Measurements from ENCODE around the gene EFNA3. TPM values are rescaled to one million over a fixed set of nuclear protein-coding genes. Genes with fewer than 3 reads are reported as not detected.
A peak's percentile ranks its signal among the peaks of the same experiment; 100 is the strongest.

EFNA3 gene
- total and polyA plus RNA-seq, 2 experiments from 2014 or later = 5.5 to 13.1 TPM

- H3K27me3 ChIP-seq = peaks cover 48% of the 10 kb centered on the region
- peak; percentile 52 for DNase-seq (ENCODE audit: low spot score)
- no peaks in the 10 kb centered on the region for H3K9me3 ChIP-seq (ENCODE audit: low read depth)
- no peak overlapping the region for H3K4me3 ChIP-seq
- H3K36me3 ChIP-seq (replicated peaks; ENCODE audit: insufficient read depth, low read depth) = no peaks in the 10 kb centered on the region
- no peaks in the 10 kb centered on the region for H3K79me2 ChIP-seq
- H3K4me1 ChIP-seq (ENCODE audit: insufficient read depth) = peaks cover 46% of the 10 kb centered on the region
- H2AFZ ChIP-seq = no peak overlapping the region
- peak overlapping the region; percentile 76 for H3K4me2 ChIP-seq
- H4K20me1 ChIP-seq (ENCODE audit: insufficient read depth, poor library complexity, severe bottlenecking) = peaks cover 2% of the 10 kb centered on the region
- H3K9me2 ChIP-seq (replicated peaks; ENCODE audit: insufficient read depth) = no peaks in the 10 kb centered on the region
- WGBS (ENCODE audit: low lambda C conversion rate, missing lambda C conversion rate) = 38% methylated on average over 21 of the region's 21 CpGs
- peak; percentile 25 for TF ChIP-seq CTCF (IDR thresholded peaks at IDR 0.05; ENCODE audit: poor library complexity)
- no peak for TF ChIP-seq EZH2phosphoT487 (IDR thresholded peaks at IDR 0.05; ENCODE audit: low read depth, severe bottlenecking, unreplicated experiment)
- H3K27ac ChIP-seq = no peak overlapping the region
Measured at GRCh38 chr1:155083865-155084721, 5.5 kb downstream of the EFNA3 start.

- peak overlapping the region; percentile 87 for H2AFZ ChIP-seq
- no peaks in the 10 kb centered on the region for H3K36me3 ChIP-seq (replicated peaks; ENCODE audit: insufficient read depth, low read depth)
- no peaks in the 10 kb centered on the region for H3K79me2 ChIP-seq
- H3K9me3 ChIP-seq (ENCODE audit: low read depth) = no peaks in the 10 kb centered on the region
- H4K20me1 ChIP-seq (ENCODE audit: insufficient read depth, poor library complexity, severe bottlenecking) = peaks cover 2% of the 10 kb centered on the region
- H3K27ac ChIP-seq = peak overlapping the region; percentile 89
- WGBS (ENCODE audit: low lambda C conversion rate, missing lambda C conversion rate) = under 1% methylated on average over 62 of the region's 67 CpGs
- peak; percentile 96 for DNase-seq (ENCODE audit: low spot score)
- H3K4me2 ChIP-seq = peak overlapping the region; percentile 94
- peaks cover 40% of the 10 kb centered on the region for H3K27me3 ChIP-seq
- H3K4me1 ChIP-seq (ENCODE audit: insufficient read depth) = peaks cover 38% of the 10 kb centered on the region
- peak overlapping the region; percentile 77 for H3K4me3 ChIP-seq
- TF ChIP-seq EZH2phosphoT487 (IDR thresholded peaks at IDR 0.05; ENCODE audit: low read depth, severe bottlenecking, unreplicated experiment) (no peak), EZH2 (IDR thresholded peaks at IDR 0.05; ENCODE audit: borderline replicate concordance) (no peak), CTCF (IDR thresholded peaks at IDR 0.05; ENCODE audit: poor library complexity) (peak; percentile 97)
- no peaks in the 10 kb centered on the region for H3K9me2 ChIP-seq (replicated peaks; ENCODE audit: insufficient read depth)
Measured at GRCh38 chr1:155084722-155085503, 6.3 kb downstream of the EFNA3 start.

GRCh38 chr1:155085504-155086127 is 7.0 kb downstream of the EFNA3 start:
- H3K9me2 ChIP-seq (replicated peaks; ENCODE audit: insufficient read depth) = no peaks in the 10 kb centered on the region
- peaks cover 2% of the 10 kb centered on the region for H4K20me1 ChIP-seq (ENCODE audit: insufficient read depth, poor library complexity, severe bottlenecking)
- WGBS (ENCODE audit: low lambda C conversion rate, missing lambda C conversion rate) = 10% methylated on average over 21 of the region's 32 CpGs
- peak overlapping the region; percentile 89 for H3K27ac ChIP-seq
- no peaks in the 10 kb centered on the region for H3K36me3 ChIP-seq (replicated peaks; ENCODE audit: insufficient read depth, low read depth)
- no peak for TF ChIP-seq EZH2 (IDR thresholded peaks at IDR 0.05; ENCODE audit: borderline replicate concordance)
- TF ChIP-seq CTCF (IDR thresholded peaks at IDR 0.05; ENCODE audit: poor library complexity) = no peak
- TF ChIP-seq EZH2phosphoT487 (IDR thresholded peaks at IDR 0.05; ENCODE audit: low read depth, severe bottlenecking, unreplicated experiment) = no peak
- peaks cover 32% of the 10 kb centered on the region for H3K4me1 ChIP-seq (ENCODE audit: insufficient read depth)
- no peaks in the 10 kb centered on the region for H3K79me2 ChIP-seq
- DNase-seq (ENCODE audit: low spot score) = peak; percentile 83
- H3K4me2 ChIP-seq = peak overlapping the region; percentile 94
- H2AFZ ChIP-seq = peak overlapping the region; percentile 87
- no peaks in the 10 kb centered on the region for H3K9me3 ChIP-seq (ENCODE audit: low read depth)
- H3K4me3 ChIP-seq = peak overlapping the region; percentile 77
- H3K27me3 ChIP-seq = peaks cover 33% of the 10 kb centered on the region
